DMS79 (cell line): ENCODE data around the gene GMDS.

Experiments
- DNase-seq: peaks from one replicate; lab custom pipeline; 2025; lab: John Stamatoyannopoulos, UW

Gene GMDS

GRCh38 chr6:1601158-1602048, 644.0 kb downstream of the GMDS start:
- DNase-seq = no peak

GRCh38 chr6:1600764-1601157, 644.6 kb downstream of the GMDS start:
- no peak for DNase-seq

- DNase-seq = no peak
Observed at GRCh38 chr6:1600063-1600763, 645.2 kb downstream of the GMDS start.

GRCh38 chr6:1599469-1599868, 645.9 kb downstream of the GMDS start:
- no peak for DNase-seq

- no peak for DNase-seq
Observed at GRCh38 chr6:1598886-1599285, 646.5 kb downstream of the GMDS start.

GRCh38 chr6:1598433-1598832, 647.0 kb downstream of the GMDS start:
- no peak for DNase-seq

GRCh38 chr6:1597924-1598323, 647.5 kb downstream of the GMDS start:
- no peak for DNase-seq

GRCh38 chr6:1597121-1597744, 648.2 kb downstream of the GMDS start:
- DNase-seq = no peak

- peak; percentile 33 for DNase-seq
Observed at GRCh38 chr6:1596088-1596852, 649.1 kb downstream of the GMDS start.

DNA sequence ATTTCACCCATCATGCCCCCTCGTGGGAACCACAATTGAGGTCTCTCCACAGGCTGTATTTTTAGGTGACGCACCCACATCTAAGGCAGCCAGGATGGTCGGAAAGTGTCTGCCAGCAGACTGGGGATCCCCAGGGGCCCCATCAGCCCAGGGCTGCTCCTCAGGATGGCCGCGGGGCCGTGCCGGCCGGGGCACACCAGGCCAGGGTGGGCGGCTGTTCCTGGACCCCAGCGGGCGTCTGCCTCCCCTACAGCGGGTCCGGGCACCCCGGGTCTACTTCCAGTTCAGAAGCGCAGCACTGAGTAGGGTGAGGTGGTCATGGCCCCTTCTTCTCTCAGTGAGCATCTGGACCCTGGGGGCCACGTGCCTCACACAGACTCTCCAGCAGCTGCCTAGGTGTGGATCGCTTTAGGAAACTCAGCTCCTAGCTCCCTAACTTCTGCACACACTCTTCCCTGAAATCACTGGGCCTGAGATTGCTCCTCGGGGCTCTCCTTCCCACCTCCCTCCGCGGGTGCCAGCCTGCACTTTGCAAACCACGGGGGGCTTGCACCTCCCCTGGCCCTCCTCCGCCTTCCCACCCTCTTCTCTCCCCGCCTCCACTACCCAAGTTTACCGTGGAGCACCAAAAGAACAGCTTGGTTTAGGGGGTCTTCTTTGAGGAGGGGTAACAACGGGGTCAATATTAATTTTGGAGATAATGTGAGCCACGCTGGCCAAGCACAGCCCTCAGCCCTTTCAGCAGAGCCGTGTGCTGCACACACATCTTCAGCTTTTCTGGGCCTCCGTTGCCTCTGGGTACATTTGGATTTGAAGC, 649.9 kb downstream of the GMDS start:
- DNase-seq = no peak

GRCh38 chr6:1594445-1595200, 650.8 kb downstream of the GMDS start:
- DNase-seq = no peak

GRCh38 chr6:1593958-1594314, 651.5 kb downstream of the GMDS start:
- DNase-seq = no peak

DNA sequence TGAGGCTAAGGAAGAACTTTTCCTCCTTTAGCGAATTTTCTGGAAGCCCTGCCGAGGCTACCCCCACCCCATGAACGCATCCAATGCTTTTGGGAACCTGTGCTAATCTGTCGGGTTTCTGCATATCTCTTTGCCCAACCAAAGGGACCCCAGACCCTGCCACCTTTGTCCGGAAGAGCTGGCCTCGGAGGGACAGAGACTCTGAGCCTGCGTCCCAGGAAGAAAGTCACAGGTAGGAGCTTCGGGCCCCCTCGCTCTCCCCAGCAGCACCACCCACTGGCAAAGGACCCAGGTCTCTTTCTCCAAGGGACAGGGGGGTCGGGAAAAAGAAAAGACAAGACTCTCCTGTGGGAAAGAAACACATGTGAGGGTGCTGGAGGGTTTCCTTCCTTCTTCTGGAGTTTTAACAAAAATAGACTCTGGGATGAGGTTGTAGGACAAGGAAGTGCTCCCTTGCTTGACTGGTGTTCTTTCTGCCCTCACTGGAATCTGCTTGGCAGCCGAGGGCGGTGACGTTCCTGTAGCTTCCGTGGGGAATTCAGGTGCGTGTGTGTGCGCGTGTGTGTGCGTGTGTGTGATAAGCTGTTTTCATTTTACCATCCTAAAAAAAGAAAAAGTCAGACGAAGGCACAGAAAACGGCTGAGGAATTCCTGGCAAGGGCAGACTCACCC, 652.0 kb downstream of the GMDS start:
- DNase-seq = no peak

- DNase-seq = no peak
Observed at GRCh38 chr6:1592852-1593251, 652.6 kb downstream of the GMDS start.

DNA sequence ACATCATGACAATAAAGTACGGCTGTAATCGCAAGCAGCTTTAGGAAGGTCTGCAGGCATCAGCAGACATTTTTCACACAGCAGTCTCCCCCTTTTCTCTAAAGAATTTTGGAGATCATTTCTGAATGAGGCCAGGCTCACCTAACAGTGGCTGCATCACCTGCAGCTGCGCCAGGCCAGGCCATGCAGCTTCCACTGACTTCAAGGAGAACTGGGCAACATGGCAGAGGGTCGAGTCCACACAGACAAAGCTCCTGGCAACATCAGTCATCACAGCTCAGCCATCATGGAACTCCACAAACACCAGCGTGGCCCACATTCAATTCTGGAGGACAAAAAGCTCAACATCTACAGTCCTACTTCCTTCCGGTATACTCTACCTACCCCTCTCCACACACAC, 653.5 kb downstream of the GMDS start:
- no peak for DNase-seq

DNA sequence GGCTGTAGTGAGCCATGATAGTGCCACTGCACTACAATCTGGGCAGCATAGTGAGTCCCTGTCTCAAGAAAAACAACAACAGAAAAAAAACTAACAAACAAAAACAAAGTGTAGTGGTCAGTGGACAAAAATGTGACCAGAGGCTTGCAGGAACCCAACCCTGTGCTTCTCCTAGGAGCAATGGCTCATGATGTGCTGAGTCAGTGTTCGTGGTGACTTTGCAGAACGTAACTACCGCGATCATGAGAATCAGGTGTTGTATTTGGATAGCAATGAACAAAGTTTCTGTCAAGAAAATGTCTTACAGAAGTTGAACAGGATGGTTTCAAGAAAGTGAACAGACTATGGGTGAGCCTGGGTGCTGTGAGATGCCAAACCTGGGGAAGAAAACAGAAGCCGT, 654.2 kb downstream of the GMDS start:
- no peak for DNase-seq

DNA sequence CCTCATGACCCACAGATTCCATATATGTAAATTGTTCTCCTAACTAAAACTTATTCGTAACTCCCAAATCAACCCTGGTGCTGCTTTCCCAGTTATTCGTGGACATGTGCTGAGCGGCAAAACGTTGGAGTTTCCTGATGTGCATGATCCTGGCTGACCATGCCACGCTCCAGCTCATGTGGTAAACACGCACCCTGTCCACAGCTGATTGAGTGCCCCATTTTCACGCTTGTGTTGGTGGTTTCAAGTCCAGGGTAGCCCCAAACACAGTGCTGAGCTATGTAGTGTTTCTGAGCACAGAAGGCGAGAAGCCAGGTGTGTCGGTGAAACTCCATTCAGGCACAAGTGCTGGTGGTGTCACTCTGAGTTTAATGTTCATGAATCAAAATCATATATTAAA, 654.8 kb downstream of the GMDS start:
- no peak for DNase-seq

DNA sequence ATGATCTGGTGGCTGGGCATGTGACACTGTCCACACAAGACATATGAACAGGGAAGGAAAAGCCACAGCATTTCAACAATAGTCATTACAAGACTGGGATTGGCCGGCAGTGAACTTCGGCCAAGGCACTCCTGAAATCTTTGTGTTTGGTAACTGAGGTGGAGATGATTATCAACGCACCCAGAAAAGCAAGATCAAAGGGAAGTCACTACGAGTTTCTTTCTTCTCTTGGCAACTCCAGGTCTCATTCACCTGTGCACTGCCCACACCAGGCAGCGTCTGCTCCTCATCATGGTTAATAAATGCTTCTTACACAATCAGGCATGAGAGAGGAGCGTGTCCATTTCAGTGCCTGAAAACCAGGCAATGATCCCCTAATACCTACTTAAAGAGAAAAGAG, 656.2 kb downstream of the GMDS start:
- DNase-seq = no peak

DNA sequence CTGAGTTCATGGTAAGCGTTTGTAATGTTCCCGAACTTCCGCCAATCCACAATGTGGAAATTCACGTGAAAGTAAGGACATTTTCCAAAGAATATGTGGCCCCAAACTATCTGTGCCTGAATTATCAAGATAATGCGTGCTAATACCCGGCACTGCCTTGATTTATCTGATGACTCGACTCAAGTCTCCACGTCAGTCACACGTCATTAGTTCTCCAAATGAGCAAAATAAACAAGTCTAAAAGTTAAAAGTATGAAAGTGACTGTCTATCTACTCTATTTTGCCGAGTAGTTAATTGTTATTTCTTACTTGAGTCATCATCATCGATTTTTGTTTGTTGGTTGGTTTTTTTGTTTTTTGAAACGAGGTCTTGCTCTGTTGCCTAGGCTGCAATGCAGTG, 657.4 kb downstream of the GMDS start:
- no peak for DNase-seq

GRCh38 chr6:1587546-1587945, 657.9 kb downstream of the GMDS start:
- no peak for DNase-seq
